K562 (cell line): ENCODE results near the gene ST7. TPM values are rescaled to one million over a fixed set of nuclear protein-coding genes. Genes with fewer than 3 reads are reported as not detected.
A peak's percentile ranks its signal among the peaks of the same experiment; 100 is the strongest.

Experiments used
- ATAC-seq: fragments of 200-7000 bp; cut with Tn5 transposase; 3 replicates; pipeline ENCODE4 v1.9.1; 2020; ENCODE audit warnings: moderate library complexity
- BruUV-seq: library from RNA; stranded (reverse); fragments of 400-500 nt; replicated peaks from 2 replicates; lab custom pipeline; 2021; lab: Mats Ljungman, UMichigan
- CTCF ChIA-PET: fragments of 300-600 bp; formaldehyde crosslinking; extraction: SDS; loops from one replicate; lab custom pipeline; 2021; ENCODE audit warnings: low intra/inter-chr PET ratio; lab: Yijun Ruan, JAX
- POLR2A ChIA-PET: fragments of 300-600, 350-650 bp; sonication (Branson Sonifier 250); formaldehyde crosslinking; extraction: SDS; loops from one replicate; lab custom pipeline; 2021; ENCODE audit warnings: antibody characterized with exemption, inconsistent platforms; lab: Yijun Ruan, JAX
- DNase-seq, 4 experiments: peaks; one replicate each; pipeline versions ENCODE4 v3.0.0 to v3.0.0-alpha.2; 2011 to 2018; ENCODE audit warnings: low spot score in 3 of 4, mixed read lengths in 3 of 4; ENCODE audit errors: extremely low read depth in 1 of 4
- FAIRE-seq: peaks from 2 replicates; lab custom pipeline; 2011; peaks lifted over from hg19 to GRCh38; lab: Jason Lieb, UNC
- H2AFZ ChIP-seq: 2 replicates; pipeline ENCODE4 v1.6.0; 2011; ENCODE audit warnings: low read depth, low read length, control low read depth, inconsistent platforms
- H3K27ac ChIP-seq: fragments of 200-600 bp; 3 replicates; pipeline ENCODE4 v1.8.0; 2011; ENCODE audit warnings: low read depth, mild to moderate bottlenecking, control low read depth, inconsistent platforms, low read length, moderate library complexity, mixed read lengths; ENCODE audit errors: extremely low read depth
- H3K27me3 ChIP-seq, 2 experiments: fragments of 300-600 bp in 1 of 2; 2 replicates in 1 of 2; 3 replicates in 1 of 2; pipeline versions ENCODE4 v1.6.0 to v1.8.0; 2011; ENCODE audit warnings: inconsistent platforms in 2 of 2, low read length in 2 of 2, mild to moderate bottlenecking in 1 of 2, mixed read lengths in 1 of 2, moderate library complexity in 1 of 2; ENCODE audit not compliant: control insufficient read depth in 2 of 2, insufficient read depth in 2 of 2
- H3K36me3 ChIP-seq: fragments of 300-600 bp; 3 replicates; pipeline ENCODE4 v1.8.0; 2011; ENCODE audit warnings: mild to moderate bottlenecking, low read length, inconsistent platforms; ENCODE audit not compliant: control insufficient read depth, insufficient read depth
- H3K4me1 ChIP-seq, 2 experiments: fragments of 200-600 bp in 1 of 2; replicated peaks in 1 of 2; 2 replicates in 1 of 2; 3 replicates in 1 of 2; pipeline versions ENCODE4 v1.5.1 to v1.8.0; 2011; ENCODE audit warnings: inconsistent platforms in 2 of 2, low read length in 2 of 2, mild to moderate bottlenecking in 1 of 2, mixed read lengths in 1 of 2, moderate library complexity in 1 of 2; ENCODE audit not compliant: control insufficient read depth in 2 of 2, insufficient read depth in 2 of 2
- H3K4me2 ChIP-seq: 2 replicates; pipeline ENCODE4 v1.6.1; 2011; ENCODE audit warnings: low read length, control low read depth, inconsistent platforms, mixed read lengths; ENCODE audit not compliant: insufficient read depth
- H3K4me3 ChIP-seq: fragments of 200-600 bp; sonication (generic), shearing (Covaris generic); 2 replicates; pipeline ENCODE4 v1.5.1; 2016; ENCODE audit warnings: control low read depth, inconsistent platforms
- H3K79me2 ChIP-seq: fragments of 200-600 bp; 3 replicates; pipeline ENCODE4 v1.8.0; 2011; ENCODE audit warnings: low read length, inconsistent platforms; ENCODE audit not compliant: control insufficient read depth, insufficient read depth
- H3K9ac ChIP-seq, 2 experiments: 2 replicates each; pipeline versions ENCODE4 v1.6.0 to v1.6.1; 2011; ENCODE audit warnings: low read depth in 2 of 2, low read length in 2 of 2, control low read depth in 1 of 2, inconsistent platforms in 1 of 2, mild to moderate bottlenecking in 1 of 2, mixed read lengths in 1 of 2; ENCODE audit not compliant: insufficient read depth in 1 of 2
- H3K9me1 ChIP-seq: one replicate; pipeline ENCODE4 v1.6.0; 2011; ENCODE audit warnings: inconsistent platforms, mild to moderate bottlenecking, low read length, moderate library complexity; ENCODE audit not compliant: control insufficient read depth, insufficient read depth
- H3K9me3 ChIP-seq: replicated peaks from 2 replicates; pipeline ENCODE4 v1.5.1; 2011; ENCODE audit warnings: low read depth, low read length, inconsistent platforms; ENCODE audit not compliant: control insufficient read depth, insufficient read depth
- H4K20me1 ChIP-seq: replicated peaks from 2 replicates; pipeline ENCODE4 v1.6.1; 2011; ENCODE audit warnings: low read length, inconsistent platforms, mixed read lengths; ENCODE audit not compliant: control insufficient read depth, insufficient read depth
- ERF ChIP-seq: fragments of 450-650 bp; formaldehyde crosslinking; IDR thresholded peaks from 2 replicates; pipeline ENCODE4 v1.4.0; 2020; ENCODE audit warnings: mild to moderate bottlenecking, mixed read lengths
- IFI16 ChIP-seq: fragments of 250-450 bp; sonication (Bioruptor Pico); IDR thresholded peaks from 2 replicates; pipeline ENCODE4 v2.1.2; 2022; ENCODE audit warnings: mild to moderate bottlenecking, inconsistent platforms
- MAZ ChIP-seq, 2 experiments: fragments of 450-650 bp in 1 of 2; sonication (generic) in 1 of 2; formaldehyde crosslinking; IDR thresholded peaks in 1 of 2; conservative IDR thresholded peaks in 1 of 2; 2 replicates each; pipeline versions ENCODE4 v1.4.0 to v1.5.0; 2020; ENCODE audit warnings: mild to moderate bottlenecking in 1 of 2, missing genetic modification reagents in 1 of 2
- MLLT1 ChIP-seq, 2 experiments: fragments of 450-650 bp; IDR thresholded peaks; 2 replicates each; pipeline ENCODE4 v1.6.1; 2016
- NBN ChIP-seq: fragments of 450-650 bp; IDR thresholded peaks from 2 replicates; pipeline ENCODE4 v1.6.1; 2016; ENCODE audit warnings: low read depth, mild to moderate bottlenecking
- NCOA6 ChIP-seq: fragments of 450-650 bp; IDR thresholded peaks from 2 replicates; pipeline ENCODE4 v1.6.1; 2017; ENCODE audit warnings: mild to moderate bottlenecking
- NFE2 ChIP-seq: IDR thresholded peaks from 2 replicates; pipeline ENCODE4 v1.6.1; 2014; ENCODE audit warnings: antibody characterized with exemption, low read depth
- POLR2AphosphoS2 ChIP-seq: IDR thresholded peaks from 2 replicates; pipeline ENCODE4 v1.6.1; 2012; ENCODE audit warnings: low read length, improper control_type of control experiment
- RCOR1 ChIP-seq, 2 experiments: IDR thresholded peaks; 2 replicates each; pipeline ENCODE4 v1.6.1; 2012; ENCODE audit warnings: low read depth in 2 of 2, low read length in 2 of 2, borderline replicate concordance in 1 of 2, improper control_type of control experiment in 1 of 2
- SMARCB1 ChIP-seq: IDR thresholded peaks from 2 replicates; pipeline ENCODE4 v1.6.1; 2011; ENCODE audit warnings: improper control_type of control experiment, low read depth; ENCODE audit not compliant: insufficient read length
- SOX6 ChIP-seq: fragments of 450-650 bp; IDR thresholded peaks from 2 replicates; pipeline ENCODE4 v1.6.1; 2014; ENCODE audit warnings: mild to moderate bottlenecking
- SRSF7 ChIP-seq: fragments of 200-400 bp; formaldehyde crosslinking; optimal IDR thresholded peaks from 2 replicates; pipeline ENCODE3; 2017; ENCODE audit warnings: mild to moderate bottlenecking, low read depth, low read length
- ZNF175 ChIP-seq: fragments of 200-800 bp; sonication (Bioruptor generic); IDR thresholded peaks from 2 replicates; pipeline ENCODE4 v1.6.1; 2016; ENCODE audit warnings: low read depth, mild to moderate bottlenecking, missing genetic modification characterization, missing compliant biosample characterization
- ZNF274 ChIP-seq: IDR thresholded peaks from 2 replicates; pipeline ENCODE4 v1.6.1; 2011; ENCODE audit warnings: low read depth, mild to moderate bottlenecking, low read length, moderate library complexity, borderline replicate concordance
- ZNF3 ChIP-seq: fragments of 250-450 bp; sonication (Bioruptor Pico); IDR thresholded peaks from 2 replicates; pipeline ENCODE4 v1.5.0; 2021; ENCODE audit warnings: mild to moderate bottlenecking, moderate library complexity
- ZNF77 ChIP-seq: fragments of 250-450 bp; sonication (Bioruptor Pico); IDR thresholded peaks from 2 replicates; pipeline ENCODE4 v1.5.0; 2020
- WGBS: fragments of 100-300 bp; shearing (Covaris generic); methylation state at CpG from one replicate; pipeline ENCODE4 v1.1.6; 2016; ENCODE audit warnings: low coverage, mixed read lengths; ENCODE audit not compliant: insufficient coverage; ENCODE audit errors: missing lambda C conversion rate; 5-methylcytosine and 5-hydroxymethylcytosine counted together
- in situ Hi-C: fragments of 300-500 bp; cut with MboI; formaldehyde crosslinking; loops from 4 replicates; pipeline ENCODE4 v1.15.0; 2018; ENCODE audit warnings: inconsistent platforms, mixed read lengths
- intact Hi-C: fragments of 100-400 bp; cut with micrococcal nuclease; formaldehyde crosslinking; loops from 2 replicates; pipeline ENCODE4 v1.14.2; 2022
- polyA plus RNA-seq, 8 experiments: library from polyadenylated mRNA; depleted of rRNA in 4 of 8; stranded (reverse) in 5 of 8; unstranded in 3 of 8; fragments of >200 nt; fragmentation: Nextera tagmentation in 2 of 8; fragmentation: Illumina TruSeq in 1 of 8; extraction: Ambion mirVana in 2 of 8; extraction: Trizol in 1 of 8; gene quantifications; 2 replicates each; pipeline versions ENCODE4 v1.2.1 to v1.2.3, GENCODE V29; 2011 to 2014; ENCODE audit warnings: inconsistent platforms in 1 of 8, missing spikeins in 1 of 8
- total RNA-seq, 7 experiments: library from RNA; depleted of rRNA in 6 of 7; stranded (reverse); fragments of >200 nt in 6 of 7; fragmentation: Illumina TruSeq in 2 of 7; extraction: Trizol in 2 of 7; gene quantifications; 2 replicates each; pipeline versions ENCODE4 v1.2.1 to v1.2.3, GENCODE V29; 2011 to 2021; ENCODE audit warnings: low replicate concordance in 1 of 7
- TF ChIP-seq, protein P1 (sequence below): sonication (generic); formaldehyde crosslinking; IDR thresholded peaks from 2 replicates; pipeline ENCODE4 v1.8.0; 2022; ENCODE audit warnings: mild to moderate bottlenecking, missing genetic modification reagents
- TF ChIP-seq, protein P2 (sequence below): fragments of 250-450 bp; sonication (Bioruptor Pico); IDR thresholded peaks from 2 replicates; pipeline ENCODE4 v1.5.0; 2021

The ST7 gene
- total and polyA plus RNA-seq, 9 of the 15 experiments (the other 6 are each of a cell fraction or from before 2014, with no cell fraction given): 23.9 to 56.3 (median 36.9) TPM

DNA sequence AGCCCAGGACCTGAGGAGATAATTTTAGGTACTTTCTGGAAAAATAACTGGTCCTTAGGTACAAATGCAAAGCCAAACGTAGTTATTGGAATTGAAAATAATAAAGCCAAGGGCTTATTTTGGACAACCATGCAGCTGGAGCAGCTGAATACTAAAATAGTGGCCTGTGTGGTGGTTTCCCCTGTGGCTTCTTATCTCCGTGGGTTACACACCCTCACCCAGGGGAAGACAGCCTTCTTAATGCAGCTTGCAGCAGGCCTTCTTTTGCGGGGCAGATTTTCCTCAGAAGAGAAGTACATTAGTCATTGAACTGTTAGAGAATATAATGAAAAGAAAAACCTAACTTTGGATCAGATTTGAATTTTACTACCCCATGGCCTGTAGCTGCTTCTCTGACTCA is 133.5 kb downstream of the ST7 start:
- no peaks in the 10 kb centered on the region for H3K9me3 ChIP-seq
- H3K36me3 ChIP-seq: peaks cover 11% of the 10 kb centered on the region; the same call in 1 of the 3 replicates
- 4% methylated on average over 3 of the region's 3 CpGs for WGBS
- peak; percentile 63 for ATAC-seq
- H4K20me1 ChIP-seq: peaks cover 4% of the 10 kb centered on the region
- H3K27me3 ChIP-seq: no peaks in the 10 kb centered on the region
- no peaks in the 10 kb centered on the region for H3K9me1 ChIP-seq
- no TSS peak for BruUV-seq
- peak in 2 of 4 experiments; percentile 67 to 78 for DNase-seq
- peak overlapping the region in 1 of 2 experiments; percentile 13; a peak in 1 of 4 replicates for H3K9ac ChIP-seq
- H3K4me2 ChIP-seq: no peak overlapping the region
- intact Hi-C loops (no loop called here), in situ Hi-C loops (no loop called here)
- peaks cover 67% of the 10 kb centered on the region for H3K79me2 ChIP-seq
- FAIRE-seq: peak; percentile 32
- POLR2A ChIA-PET: interaction anchor here (0.7 to 1.0 kb wide), 5 partner anchors 10 to 28 kb away, joined by 3 to 5 read pairs (median 3); no protein-coding TSS in a partner anchor
- H3K4me3 ChIP-seq: no peak overlapping the region
- H3K4me1 ChIP-seq: peaks cover 11 to 43% of the 10 kb centered on the region in 2 experiments
- CTCF ChIA-PET: no interaction called here
- H2AFZ ChIP-seq: no peak overlapping the region
- no peak overlapping the region; the same call in 2 of the 3 replicates for H3K27ac ChIP-seq
- no peak for TF ChIP-seq ZNF3
- no peak for TF ChIP-seq NBN
- TF ChIP-seq SMARCB1: peak; percentile 83
- 0 out of 4 replicates have a peak, but pooled peaks of 1 of the 2 experiments have one; percentile 32 for TF ChIP-seq MLLT1 (IDR thresholded peaks at IDR 0.05)
- no peak for TF ChIP-seq SRSF7
- 0 out of 4 replicates have a peak, but pooled peaks of 1 of the 2 experiments have one; percentile 32 for TF ChIP-seq RCOR1 (IDR thresholded peaks at IDR 0.05; ENCODE audit: borderline replicate concordance in 1 of 2, low read depth in 2 of 2, low read length in 2 of 2)
- TF ChIP-seq NCOA6: no peak
- TF ChIP-seq NFE2: no peak
- no peak for TF ChIP-seq ZNF274
- no peak for TF ChIP-seq ERF (CRISPR knock-in tag)
- TF ChIP-seq, protein P1, sequence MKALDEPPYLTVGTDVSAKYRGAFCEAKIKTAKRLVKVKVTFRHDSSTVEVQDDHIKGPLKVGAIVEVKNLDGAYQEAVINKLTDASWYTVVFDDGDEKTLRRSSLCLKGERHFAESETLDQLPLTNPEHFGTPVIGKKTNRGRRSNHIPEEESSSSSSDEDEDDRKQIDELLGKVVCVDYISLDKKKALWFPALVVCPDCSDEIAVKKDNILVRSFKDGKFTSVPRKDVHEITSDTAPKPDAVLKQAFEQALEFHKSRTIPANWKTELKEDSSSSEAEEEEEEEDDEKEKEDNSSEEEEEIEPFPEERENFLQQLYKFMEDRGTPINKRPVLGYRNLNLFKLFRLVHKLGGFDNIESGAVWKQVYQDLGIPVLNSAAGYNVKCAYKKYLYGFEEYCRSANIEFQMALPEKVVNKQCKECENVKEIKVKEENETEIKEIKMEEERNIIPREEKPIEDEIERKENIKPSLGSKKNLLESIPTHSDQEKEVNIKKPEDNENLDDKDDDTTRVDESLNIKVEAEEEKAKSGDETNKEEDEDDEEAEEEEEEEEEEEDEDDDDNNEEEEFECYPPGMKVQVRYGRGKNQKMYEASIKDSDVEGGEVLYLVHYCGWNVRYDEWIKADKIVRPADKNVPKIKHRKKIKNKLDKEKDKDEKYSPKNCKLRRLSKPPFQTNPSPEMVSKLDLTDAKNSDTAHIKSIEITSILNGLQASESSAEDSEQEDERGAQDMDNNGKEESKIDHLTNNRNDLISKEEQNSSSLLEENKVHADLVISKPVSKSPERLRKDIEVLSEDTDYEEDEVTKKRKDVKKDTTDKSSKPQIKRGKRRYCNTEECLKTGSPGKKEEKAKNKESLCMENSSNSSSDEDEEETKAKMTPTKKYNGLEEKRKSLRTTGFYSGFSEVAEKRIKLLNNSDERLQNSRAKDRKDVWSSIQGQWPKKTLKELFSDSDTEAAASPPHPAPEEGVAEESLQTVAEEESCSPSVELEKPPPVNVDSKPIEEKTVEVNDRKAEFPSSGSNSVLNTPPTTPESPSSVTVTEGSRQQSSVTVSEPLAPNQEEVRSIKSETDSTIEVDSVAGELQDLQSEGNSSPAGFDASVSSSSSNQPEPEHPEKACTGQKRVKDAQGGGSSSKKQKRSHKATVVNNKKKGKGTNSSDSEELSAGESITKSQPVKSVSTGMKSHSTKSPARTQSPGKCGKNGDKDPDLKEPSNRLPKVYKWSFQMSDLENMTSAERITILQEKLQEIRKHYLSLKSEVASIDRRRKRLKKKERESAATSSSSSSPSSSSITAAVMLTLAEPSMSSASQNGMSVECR: no peak
- TF ChIP-seq SOX6: 0 out of 2 replicates have a peak, but pooled peaks have one; percentile 25
- TF ChIP-seq ZNF175 (CRISPR knock-in tag): no peak
- TF ChIP-seq ZNF77: no peak
- TF ChIP-seq POLR2AphosphoS2: no peak
- TF ChIP-seq IFI16 (CRISPR knock-in tag): no peak
- TF ChIP-seq, protein P2, sequence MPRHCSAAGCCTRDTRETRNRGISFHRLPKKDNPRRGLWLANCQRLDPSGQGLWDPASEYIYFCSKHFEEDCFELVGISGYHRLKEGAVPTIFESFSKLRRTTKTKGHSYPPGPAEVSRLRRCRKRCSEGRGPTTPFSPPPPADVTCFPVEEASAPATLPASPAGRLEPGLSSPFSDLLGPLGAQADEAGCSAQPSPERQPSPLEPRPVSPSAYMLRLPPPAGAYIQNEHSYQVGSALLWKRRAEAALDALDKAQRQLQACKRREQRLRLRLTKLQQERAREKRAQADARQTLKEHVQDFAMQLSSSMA (CRISPR knock-in tag): no peak
- TF ChIP-seq MAZ (CRISPR knock-in tag; conservative IDR thresholded peaks at IDR 0.05 in 1 of 2, IDR thresholded peaks at IDR 0.05 in 1 of 2): 0 out of 4 replicates have a peak, but pooled peaks of 1 of the 2 experiments have one; percentile 32
